HAP-1 (cell line): Measurements from ENCODE around the gene CTU2.

ENCODE experiments used
- DNase-seq, 2 experiments: peaks; one replicate each; pipeline ENCODE4 v3.0.0-alpha.2; 2016 to 2020; ENCODE audit warnings: low spot score in 2 of 2
- H3K27me3 ChIP-seq: fragments of 250-450 bp; sonication (Bioruptor Pico); 2 replicates; pipeline ENCODE4 v1.5.1; 2020; ENCODE audit warnings: low read depth, mild to moderate bottlenecking, moderate library complexity
- H3K36me3 ChIP-seq: fragments of 250-450 bp; sonication (Bioruptor Pico); replicated peaks from 2 replicates; pipeline ENCODE4 v1.5.1; 2020; ENCODE audit warnings: mild to moderate bottlenecking
- H3K4me1 ChIP-seq: fragments of 250-450 bp; sonication (Bioruptor Pico); 2 replicates; pipeline ENCODE4 v1.5.1; 2020; ENCODE audit warnings: mild to moderate bottlenecking
- H3K4me3 ChIP-seq: fragments of 250-450 bp; sonication (Bioruptor Pico); 2 replicates; pipeline ENCODE4 v1.5.1; 2020; ENCODE audit warnings: mild to moderate bottlenecking, moderate library complexity
- H3K9me3 ChIP-seq: fragments of 250-450 bp; sonication (Bioruptor Pico); 2 replicates; pipeline ENCODE4 v1.5.1; 2020; ENCODE audit warnings: mild to moderate bottlenecking, moderate library complexity
- in situ Hi-C: fragments of 300-500 bp; cut with MboI; formaldehyde crosslinking; loops from 3 replicates; pipeline ENCODE4 v1.14.3; 2020; ENCODE audit warnings: low sequenced_read_pairs, inconsistent platforms, mixed read lengths

Gene CTU2

GRCh38 chr16:88730632-88731607 lies 24.6 kb downstream of the CTU2 start:
- no peak for DNase-seq
- Histone ChIP-seq H3K4me1 (no peaks in the 10 kb centered on the region), H3K4me3 (no peak overlapping the region), H3K9me3 (no peaks in the 10 kb centered on the region), H3K27me3 (no peaks in the 10 kb centered on the region), H3K36me3 (peaks cover 69% of the 10 kb centered on the region)
- in situ Hi-C loops = no loop called here

- in situ Hi-C loops = no loop called here
- Histone ChIP-seq H3K27me3 (no peaks in the 10 kb centered on the region), H3K9me3 (no peaks in the 10 kb centered on the region), H3K36me3 (peaks cover 65% of the 10 kb centered on the region), H3K4me3 (no peak overlapping the region), H3K4me1 (no peaks in the 10 kb centered on the region)
- no peak for DNase-seq
Measured at GRCh38 chr16:88731699-88732098, 25.4 kb downstream of the CTU2 start.

DNA sequence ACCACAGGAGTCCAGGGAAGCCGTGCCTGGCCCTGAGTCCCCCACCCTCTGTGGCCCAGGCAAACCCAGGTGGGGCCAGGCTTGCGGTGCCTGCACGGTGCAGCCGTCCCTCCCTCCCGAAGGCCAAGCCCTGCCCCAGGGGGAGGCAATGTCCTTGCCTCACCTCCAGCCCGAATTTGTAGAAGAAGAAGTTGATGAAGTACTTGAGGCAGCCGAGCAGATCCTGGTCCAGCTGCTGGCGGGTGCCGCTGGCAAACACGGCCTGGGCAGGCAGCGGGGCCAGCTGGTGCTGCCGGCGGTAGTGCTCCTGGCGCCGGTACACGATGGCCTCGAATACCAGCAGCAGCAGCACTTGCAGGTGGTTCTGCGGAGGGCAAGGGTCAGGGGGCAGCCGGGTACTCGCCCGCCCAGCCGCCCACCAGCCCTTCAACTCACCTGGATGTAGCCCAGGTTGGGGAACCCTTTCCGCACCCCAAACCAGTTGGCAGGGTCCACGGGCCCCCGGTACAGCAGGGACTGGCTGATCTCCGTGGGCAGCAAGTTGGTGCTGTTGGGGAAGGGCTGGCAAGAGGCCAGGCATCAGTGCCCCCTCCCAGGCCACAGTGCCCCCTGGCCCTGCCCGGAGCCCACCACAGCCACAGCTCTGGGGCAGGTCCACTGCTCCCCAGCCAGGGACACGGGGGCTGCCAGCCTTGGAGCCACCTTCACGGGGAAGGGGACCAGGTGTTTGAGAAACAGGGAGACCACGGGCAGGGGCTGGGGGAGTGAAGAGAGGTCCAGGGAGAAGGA lies 26.1 kb downstream of the CTU2 start:
- DNase-seq = no peak
- in situ Hi-C loops = no loop called here
- no peak overlapping the region for H3K4me3 ChIP-seq
- no peaks in the 10 kb centered on the region for H3K9me3 ChIP-seq
- peaks cover 66% of the 10 kb centered on the region for H3K36me3 ChIP-seq
- H3K27me3 ChIP-seq = no peaks in the 10 kb centered on the region
- H3K4me1 ChIP-seq = no peaks in the 10 kb centered on the region

GRCh38 chr16:88732961-88733294 lies 26.6 kb downstream of the CTU2 start:
- in situ Hi-C loops = no loop called here
- H3K36me3 ChIP-seq = peaks cover 66% of the 10 kb centered on the region
- no peak overlapping the region for H3K4me3 ChIP-seq
- H3K9me3 ChIP-seq = no peaks in the 10 kb centered on the region
- DNase-seq = no peak
- no peaks in the 10 kb centered on the region for H3K27me3 ChIP-seq
- no peaks in the 10 kb centered on the region for H3K4me1 ChIP-seq

GRCh38 chr16:88733630-88734360 lies 27.5 kb downstream of the CTU2 start:
- Histone ChIP-seq H3K36me3 (peaks cover 72% of the 10 kb centered on the region), H3K9me3 (no peaks in the 10 kb centered on the region), H3K4me1 (no peaks in the 10 kb centered on the region), H3K27me3 (no peaks in the 10 kb centered on the region), H3K4me3 (no peak overlapping the region)
- no peak for DNase-seq
- in situ Hi-C loops = no loop called here

DNA sequence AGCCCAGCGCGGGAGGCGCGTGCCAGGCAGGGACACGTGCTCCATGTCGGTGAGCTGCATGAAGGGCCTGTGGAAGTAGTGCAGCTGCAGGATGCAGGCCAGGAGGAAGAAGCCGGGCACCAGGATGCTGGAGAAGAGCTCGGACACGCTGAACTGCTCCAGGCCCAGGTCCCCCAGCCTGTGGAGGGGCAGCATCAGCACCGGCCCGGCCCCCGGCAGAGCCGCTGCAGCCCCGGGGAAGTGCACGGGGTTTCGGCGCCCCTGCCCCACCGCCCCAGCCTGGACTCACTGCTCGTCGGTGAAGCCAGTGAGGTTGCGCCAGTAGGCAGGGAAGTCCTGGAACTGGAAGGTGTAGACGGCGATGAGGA lies 28.0 kb downstream of the CTU2 start:
- peaks cover 72% of the 10 kb centered on the region for H3K36me3 ChIP-seq
- H3K27me3 ChIP-seq = no peaks in the 10 kb centered on the region
- DNase-seq = no peak
- H3K4me1 ChIP-seq = no peaks in the 10 kb centered on the region
- H3K4me3 ChIP-seq = no peak overlapping the region
- no peaks in the 10 kb centered on the region for H3K9me3 ChIP-seq
- in situ Hi-C loops = no loop called here

DNA sequence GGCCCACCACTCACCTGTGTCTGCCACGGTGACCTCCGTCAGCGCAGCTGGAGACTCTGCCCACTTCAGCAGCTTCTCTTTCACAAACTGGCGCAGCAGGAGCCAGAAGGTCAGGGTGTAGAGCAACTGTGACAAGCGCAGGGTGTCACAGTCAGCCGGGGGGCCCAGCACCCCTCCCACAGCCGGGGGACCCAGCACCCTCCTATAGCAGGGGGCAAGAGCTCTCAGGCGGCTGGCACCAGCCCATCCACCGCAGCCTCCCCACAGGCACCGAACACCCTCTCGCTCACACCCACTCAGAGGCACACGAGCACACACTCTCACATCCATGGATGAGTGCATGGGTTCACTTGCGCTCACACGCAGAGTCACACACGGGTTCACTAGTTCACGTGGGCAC lies 28.8 kb downstream of the CTU2 start:
- in situ Hi-C loops = no loop called here
- H3K36me3 ChIP-seq = peaks cover 73% of the 10 kb centered on the region
- H3K27me3 ChIP-seq = no peaks in the 10 kb centered on the region
- no peak for DNase-seq
- no peak overlapping the region for H3K4me3 ChIP-seq
- H3K9me3 ChIP-seq = no peaks in the 10 kb centered on the region
- no peaks in the 10 kb centered on the region for H3K4me1 ChIP-seq

DNA sequence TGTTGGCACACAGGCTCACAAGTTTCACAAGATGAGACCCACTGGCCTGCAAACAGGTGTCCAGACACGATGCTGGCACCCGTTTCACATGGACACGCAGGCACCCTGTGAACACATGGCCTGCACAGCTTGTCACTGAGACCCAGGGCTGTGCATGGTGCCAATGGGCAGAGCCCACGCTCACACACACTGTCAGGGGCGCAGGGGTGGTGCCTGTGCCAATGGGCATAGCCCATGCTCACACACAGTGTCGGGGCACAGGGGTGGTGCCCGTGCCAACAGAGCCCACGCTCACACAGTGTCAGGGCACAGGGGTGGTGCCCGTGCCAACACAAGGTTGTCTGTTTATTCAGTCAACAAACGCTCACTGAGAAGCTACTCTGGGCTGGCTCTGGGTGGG lies 29.3 kb downstream of the CTU2 start:
- Histone ChIP-seq H3K36me3 (peaks cover 76% of the 10 kb centered on the region), H3K27me3 (no peaks in the 10 kb centered on the region), H3K9me3 (no peaks in the 10 kb centered on the region), H3K4me1 (no peaks in the 10 kb centered on the region), H3K4me3 (no peak overlapping the region)
- DNase-seq = no peak
- in situ Hi-C loops = no loop called here

DNA sequence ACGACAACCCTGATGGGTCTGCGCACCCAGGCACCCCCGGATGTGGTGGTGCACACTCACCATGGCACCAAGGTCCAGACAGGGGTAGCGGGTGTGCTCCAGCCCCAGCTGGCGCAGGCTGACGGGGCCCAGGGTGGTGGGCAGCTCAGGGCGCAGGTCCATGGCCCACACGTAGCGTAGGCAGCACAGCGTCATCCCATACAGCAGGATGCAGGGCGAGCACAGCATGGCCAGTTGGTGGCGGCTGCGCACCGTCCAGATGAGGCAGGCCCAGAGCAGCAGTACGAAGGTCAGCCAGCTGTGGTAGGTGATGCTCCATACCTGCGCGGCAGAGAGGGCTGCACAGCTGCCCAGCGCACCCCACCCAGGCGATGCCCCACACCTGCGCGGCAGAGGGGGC lies 29.8 kb downstream of the CTU2 start:
- in situ Hi-C loops = no loop called here
- Histone ChIP-seq H3K4me3 (no peak overlapping the region), H3K4me1 (no peaks in the 10 kb centered on the region), H3K27me3 (no peaks in the 10 kb centered on the region), H3K36me3 (peaks cover 71% of the 10 kb centered on the region), H3K9me3 (no peaks in the 10 kb centered on the region)
- DNase-seq = no peak

DNA sequence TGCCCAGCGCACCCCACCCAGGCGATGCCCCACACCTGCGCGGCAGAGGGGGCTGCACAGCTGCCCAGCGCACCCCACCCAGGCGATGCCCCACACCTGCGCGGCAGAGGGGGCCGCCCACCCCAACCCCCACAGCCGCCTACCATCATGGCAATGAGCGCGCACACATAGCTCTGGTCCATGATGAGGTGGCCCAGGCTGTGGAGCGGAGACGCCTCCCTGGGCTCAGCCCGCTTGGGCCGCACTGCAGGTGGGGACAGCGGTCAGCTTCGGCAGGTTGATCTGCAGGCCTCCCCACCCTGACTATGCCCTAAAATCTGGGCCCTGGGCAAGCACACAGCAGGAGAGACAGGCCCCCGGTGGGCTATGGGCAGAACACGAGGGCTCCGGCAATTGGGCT lies 30.2 kb downstream of the CTU2 start:
- peaks cover 67% of the 10 kb centered on the region for H3K36me3 ChIP-seq
- in situ Hi-C loops = no loop called here
- no peaks in the 10 kb centered on the region for H3K4me1 ChIP-seq

DNA sequence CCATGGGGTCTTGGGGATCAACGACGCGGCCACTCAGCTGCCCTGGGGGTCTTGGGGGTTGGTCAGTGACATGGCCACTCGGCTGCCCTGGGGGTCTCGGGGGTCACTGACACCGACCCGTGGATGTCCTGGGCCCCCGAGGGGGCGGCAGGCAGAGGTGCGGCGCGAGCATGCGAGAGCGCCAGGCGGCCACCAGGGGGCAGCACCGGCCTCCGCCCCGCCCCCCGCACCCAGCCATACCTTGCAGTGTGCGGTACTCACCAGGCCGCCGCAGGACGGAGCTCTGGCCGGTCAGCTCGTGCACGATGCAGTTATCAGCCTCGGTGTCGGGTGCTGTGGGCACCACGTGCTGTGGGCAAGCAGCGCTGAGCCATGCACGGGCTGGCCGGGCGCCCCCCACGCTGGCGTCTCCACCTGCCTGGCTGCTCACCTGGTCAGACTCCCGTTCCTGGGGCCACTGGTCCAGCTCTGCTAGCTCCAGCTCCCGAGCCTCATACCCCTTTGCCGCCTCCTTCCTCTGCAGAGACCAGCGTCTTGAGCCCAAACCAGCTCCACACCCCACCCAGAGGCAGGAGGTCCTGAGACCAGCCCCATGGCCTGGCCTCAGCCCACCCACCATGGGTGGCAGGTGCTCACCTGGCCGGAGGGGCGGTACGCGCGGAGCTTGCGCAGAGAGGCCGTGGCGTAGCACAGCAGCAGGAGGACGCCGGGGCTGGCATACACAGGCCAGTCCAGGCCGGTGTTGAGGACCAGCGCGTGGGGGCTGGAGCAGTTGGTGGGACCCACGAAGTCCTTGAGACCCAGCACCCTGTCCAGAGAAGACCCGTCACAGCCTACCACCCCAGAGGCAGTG lies 31.2 kb downstream of the CTU2 start:
- H3K27me3 ChIP-seq = no peaks in the 10 kb centered on the region
- H3K36me3 ChIP-seq = peaks cover 67% of the 10 kb centered on the region
- no peak overlapping the region for H3K4me3 ChIP-seq
- peak; percentile 66 to 90 for DNase-seq
- in situ Hi-C loops = no loop called here
- H3K9me3 ChIP-seq = no peaks in the 10 kb centered on the region
- H3K4me1 ChIP-seq = no peaks in the 10 kb centered on the region

More for the DNA sequence above, 30.2 kb downstream of the CTU2 start:
- DNase-seq = no peak
- no peaks in the 10 kb centered on the region for H3K9me3 ChIP-seq
- H3K27me3 ChIP-seq = no peaks in the 10 kb centered on the region
- H3K4me3 ChIP-seq = no peak overlapping the region

- in situ Hi-C loops = no loop called here
- no peaks in the 10 kb centered on the region for H3K27me3 ChIP-seq
- no peaks in the 10 kb centered on the region for H3K9me3 ChIP-seq
- no peak for DNase-seq
- no peak overlapping the region for H3K4me3 ChIP-seq
- H3K36me3 ChIP-seq = peaks cover 59% of the 10 kb centered on the region
- H3K4me1 ChIP-seq = no peaks in the 10 kb centered on the region
Measured at GRCh38 chr16:88738151-88739084, 32.1 kb downstream of the CTU2 start.
